Measurements from ENCODE around the gene HENMT1.

HENMT1 gene

GRCh38 chr1:108600504-108600903 is 60.4 kb downstream of the HENMT1 start:
- Histone ChIP-seq H3K27ac (ENCODE audit: low read length, poor library complexity, severe bottlenecking) (no peak overlapping the region), H3K14ac (ENCODE audit: low read length in 2 of 2) (no peak overlapping the region), H3K27me3 (ENCODE audit: control insufficient read depth in 1 of 2, insufficient read depth in 1 of 2, low read length in 2 of 2) (no peaks in the 10 kb centered on the region), H3K4me3 (ENCODE audit: insufficient read depth in 1 of 2, low read depth in 1 of 2, low read length in 2 of 2) (no peak overlapping the region), H2BK15ac (ENCODE audit: low read depth, poor library complexity, severe bottlenecking) (no peak overlapping the region), H3K9me3 (ENCODE audit: control insufficient read depth, low read length) (no peaks in the 10 kb centered on the region), H3K23ac (ENCODE audit: low read length in 2 of 2) (no peak overlapping the region), H2AK5ac (ENCODE audit: low read length, severe bottlenecking) (no peak overlapping the region), H3K79me1 (replicated peaks; ENCODE audit: low read length, poor library complexity, severe bottlenecking) (peaks cover 11% of the 10 kb centered on the region), H3K9ac (ENCODE audit: low read length) (peak overlapping the region; percentile 1), H3K4ac (ENCODE audit: low read depth in 1 of 2, low read length in 2 of 2) (no peak overlapping the region), H3K4me1 (ENCODE audit: control insufficient read depth, insufficient read depth, low read depth, low read length) (no peaks in the 10 kb centered on the region), H2BK5ac (ENCODE audit: low read depth, low read length, poor library complexity, severe bottlenecking) (no peak overlapping the region), H3K36me3 (ENCODE audit: control insufficient read depth in 1 of 2, insufficient read depth in 2 of 2, low read depth in 1 of 2, low read length in 2 of 2) (peaks cover 0 to 18% of the 10 kb centered on the region in 2 experiments), H4K91ac (ENCODE audit: low read length) (no peak overlapping the region), H3K18ac (ENCODE audit: low read depth in 1 of 2, low read length in 2 of 2) (no peak overlapping the region), H2AFZ (ENCODE audit: low read depth, low read length) (no peak overlapping the region), H2BK120ac (ENCODE audit: low read depth, low read length) (no peak overlapping the region), H2BK12ac (ENCODE audit: low read length in 2 of 2) (no peak overlapping the region), H3K4me2 (ENCODE audit: low read length, poor library complexity, severe bottlenecking) (no peak overlapping the region), H4K8ac (ENCODE audit: low read length) (no peak overlapping the region)
- DNase-seq = peak; percentile 72
- no CpG with 5 or more reads among the region's 4 CpGs for WGBS

- Histone ChIP-seq H3K4me1 (ENCODE audit: control insufficient read depth, insufficient read depth, low read depth, low read length) (no peaks in the 10 kb centered on the region), H3K18ac (ENCODE audit: low read depth in 1 of 2, low read length in 2 of 2) (no peak overlapping the region), H2BK12ac (ENCODE audit: low read length in 2 of 2) (no peak overlapping the region), H3K14ac (ENCODE audit: low read length in 2 of 2) (no peak overlapping the region), H2BK120ac (ENCODE audit: low read depth, low read length) (peak overlapping the region; percentile 5), H3K79me1 (replicated peaks; ENCODE audit: low read length, poor library complexity, severe bottlenecking) (peaks cover 11% of the 10 kb centered on the region), H2BK5ac (ENCODE audit: low read depth, low read length, poor library complexity, severe bottlenecking) (no peak overlapping the region), H3K27me3 (ENCODE audit: control insufficient read depth in 1 of 2, insufficient read depth in 1 of 2, low read length in 2 of 2) (no peaks in the 10 kb centered on the region), H3K27ac (ENCODE audit: low read length, poor library complexity, severe bottlenecking) (no peak overlapping the region), H2AK5ac (ENCODE audit: low read length, severe bottlenecking) (no peak overlapping the region), H3K4me3 (ENCODE audit: insufficient read depth in 1 of 2, low read depth in 1 of 2, low read length in 2 of 2) (no peak overlapping the region), H3K9ac (ENCODE audit: low read length) (no peak overlapping the region), H4K91ac (ENCODE audit: low read length) (no peak overlapping the region), H4K8ac (ENCODE audit: low read length) (no peak overlapping the region), H3K4ac (ENCODE audit: low read depth in 1 of 2, low read length in 2 of 2) (no peak overlapping the region), H3K23ac (ENCODE audit: low read length in 2 of 2) (no peak overlapping the region), H2BK15ac (ENCODE audit: low read depth, poor library complexity, severe bottlenecking) (no peak overlapping the region), H3K36me3 (ENCODE audit: control insufficient read depth in 1 of 2, insufficient read depth in 2 of 2, low read depth in 1 of 2, low read length in 2 of 2) (peaks cover 0 to 8% of the 10 kb centered on the region in 2 experiments), H3K9me3 (ENCODE audit: control insufficient read depth, low read length) (no peaks in the 10 kb centered on the region), H2AFZ (ENCODE audit: low read depth, low read length) (no peak overlapping the region), H3K4me2 (ENCODE audit: low read length, poor library complexity, severe bottlenecking) (no peak overlapping the region)
- peak; percentile 45 for DNase-seq
- 100% methylated on average over 1 of the region's 1 CpG for WGBS
Measured at GRCh38 chr1:108598340-108598739, 62.6 kb downstream of the HENMT1 start.
